ENCODE data around the gene SLC5A2.

- TF ChIP-seq POLR2AphosphoS5 (IDR thresholded peaks at IDR 0.05; ENCODE audit: low read depth, low read length) (no peak), SIN3A (IDR thresholded peaks at IDR 0.05; ENCODE audit: borderline replicate concordance, insufficient read depth, low read length) (no peak), TAF1 (IDR thresholded peaks at IDR 0.05; ENCODE audit: borderline replicate concordance, insufficient read depth, low read length) (no peak), FOXP2 (optimal IDR thresholded peaks at IDR 0.05; ENCODE audit: borderline replicate concordance, extremely low read depth, extremely low read length, insufficient read depth) (no peak)
- TF ChIP-seq, protein P1, sequence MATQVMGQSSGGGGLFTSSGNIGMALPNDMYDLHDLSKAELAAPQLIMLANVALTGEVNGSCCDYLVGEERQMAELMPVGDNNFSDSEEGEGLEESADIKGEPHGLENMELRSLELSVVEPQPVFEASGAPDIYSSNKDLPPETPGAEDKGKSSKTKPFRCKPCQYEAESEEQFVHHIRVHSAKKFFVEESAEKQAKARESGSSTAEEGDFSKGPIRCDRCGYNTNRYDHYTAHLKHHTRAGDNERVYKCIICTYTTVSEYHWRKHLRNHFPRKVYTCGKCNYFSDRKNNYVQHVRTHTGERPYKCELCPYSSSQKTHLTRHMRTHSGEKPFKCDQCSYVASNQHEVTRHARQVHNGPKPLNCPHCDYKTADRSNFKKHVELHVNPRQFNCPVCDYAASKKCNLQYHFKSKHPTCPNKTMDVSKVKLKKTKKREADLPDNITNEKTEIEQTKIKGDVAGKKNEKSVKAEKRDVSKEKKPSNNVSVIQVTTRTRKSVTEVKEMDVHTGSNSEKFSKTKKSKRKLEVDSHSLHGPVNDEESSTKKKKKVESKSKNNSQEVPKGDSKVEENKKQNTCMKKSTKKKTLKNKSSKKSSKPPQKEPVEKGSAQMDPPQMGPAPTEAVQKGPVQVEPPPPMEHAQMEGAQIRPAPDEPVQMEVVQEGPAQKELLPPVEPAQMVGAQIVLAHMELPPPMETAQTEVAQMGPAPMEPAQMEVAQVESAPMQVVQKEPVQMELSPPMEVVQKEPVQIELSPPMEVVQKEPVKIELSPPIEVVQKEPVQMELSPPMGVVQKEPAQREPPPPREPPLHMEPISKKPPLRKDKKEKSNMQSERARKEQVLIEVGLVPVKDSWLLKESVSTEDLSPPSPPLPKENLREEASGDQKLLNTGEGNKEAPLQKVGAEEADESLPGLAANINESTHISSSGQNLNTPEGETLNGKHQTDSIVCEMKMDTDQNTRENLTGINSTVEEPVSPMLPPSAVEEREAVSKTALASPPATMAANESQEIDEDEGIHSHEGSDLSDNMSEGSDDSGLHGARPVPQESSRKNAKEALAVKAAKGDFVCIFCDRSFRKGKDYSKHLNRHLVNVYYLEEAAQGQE (IDR thresholded peaks at IDR 0.05; ENCODE audit: insufficient read depth in 1 of 2, low read depth in 2 of 2, low read length in 2 of 2): no peak
Observed at GRCh38 chr16:31473264-31473984, 9.5 kb upstream of the SLC5A2 start.

All from PFSK-1 (cell line).